ENCODE data around the gene PKD2L2.

The PKD2L2 gene

GRCh38 chr5:137902408-137903133, 13.3 kb downstream of the PKD2L2 start:
- TF ChIP-seq, protein P1, sequence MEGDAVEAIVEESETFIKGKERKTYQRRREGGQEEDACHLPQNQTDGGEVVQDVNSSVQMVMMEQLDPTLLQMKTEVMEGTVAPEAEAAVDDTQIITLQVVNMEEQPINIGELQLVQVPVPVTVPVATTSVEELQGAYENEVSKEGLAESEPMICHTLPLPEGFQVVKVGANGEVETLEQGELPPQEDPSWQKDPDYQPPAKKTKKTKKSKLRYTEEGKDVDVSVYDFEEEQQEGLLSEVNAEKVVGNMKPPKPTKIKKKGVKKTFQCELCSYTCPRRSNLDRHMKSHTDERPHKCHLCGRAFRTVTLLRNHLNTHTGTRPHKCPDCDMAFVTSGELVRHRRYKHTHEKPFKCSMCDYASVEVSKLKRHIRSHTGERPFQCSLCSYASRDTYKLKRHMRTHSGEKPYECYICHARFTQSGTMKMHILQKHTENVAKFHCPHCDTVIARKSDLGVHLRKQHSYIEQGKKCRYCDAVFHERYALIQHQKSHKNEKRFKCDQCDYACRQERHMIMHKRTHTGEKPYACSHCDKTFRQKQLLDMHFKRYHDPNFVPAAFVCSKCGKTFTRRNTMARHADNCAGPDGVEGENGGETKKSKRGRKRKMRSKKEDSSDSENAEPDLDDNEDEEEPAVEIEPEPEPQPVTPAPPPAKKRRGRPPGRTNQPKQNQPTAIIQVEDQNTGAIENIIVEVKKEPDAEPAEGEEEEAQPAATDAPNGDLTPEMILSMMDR (conservative IDR thresholded peaks at IDR 0.05; ENCODE audit: low read depth, low read length) = no peak
- no peak for DNase-seq (ENCODE audit: low read depth)
- no peak overlapping the region for H3K4me3 ChIP-seq (ENCODE audit: low read depth, low read length)

DNA sequence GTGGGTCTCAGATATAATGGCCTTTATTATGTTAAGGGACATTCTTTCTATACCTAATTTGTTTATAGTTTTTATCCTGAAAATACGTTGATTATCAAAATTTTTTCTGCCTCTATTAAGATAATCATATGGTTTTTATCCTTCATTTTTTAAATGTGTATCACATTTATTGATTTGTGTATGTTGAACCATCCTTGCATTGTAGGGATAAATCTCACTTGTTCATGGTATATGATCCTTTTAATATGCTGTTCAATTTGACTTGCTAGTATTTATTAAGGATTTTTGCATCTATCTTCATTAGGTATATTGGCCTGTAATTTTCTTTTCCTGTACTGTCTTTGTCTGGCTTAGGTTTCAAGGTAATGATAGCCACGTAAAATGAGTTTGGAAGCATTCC, 25.5 kb downstream of the PKD2L2 start:
- H3K4me3 ChIP-seq (ENCODE audit: low read depth, low read length) = no peak overlapping the region
- TF ChIP-seq, protein P1 (conservative IDR thresholded peaks at IDR 0.05; ENCODE audit: low read depth, low read length) = no peak
- no peak for DNase-seq (ENCODE audit: low read depth)

GRCh38 chr5:137916923-137917322, 27.7 kb downstream of the PKD2L2 start:
- TF ChIP-seq, protein P1 (conservative IDR thresholded peaks at IDR 0.05; ENCODE audit: low read depth, low read length) = no peak
- H3K4me3 ChIP-seq (ENCODE audit: low read depth, low read length) = no peak overlapping the region
- DNase-seq (ENCODE audit: low read depth) = no peak

DNA sequence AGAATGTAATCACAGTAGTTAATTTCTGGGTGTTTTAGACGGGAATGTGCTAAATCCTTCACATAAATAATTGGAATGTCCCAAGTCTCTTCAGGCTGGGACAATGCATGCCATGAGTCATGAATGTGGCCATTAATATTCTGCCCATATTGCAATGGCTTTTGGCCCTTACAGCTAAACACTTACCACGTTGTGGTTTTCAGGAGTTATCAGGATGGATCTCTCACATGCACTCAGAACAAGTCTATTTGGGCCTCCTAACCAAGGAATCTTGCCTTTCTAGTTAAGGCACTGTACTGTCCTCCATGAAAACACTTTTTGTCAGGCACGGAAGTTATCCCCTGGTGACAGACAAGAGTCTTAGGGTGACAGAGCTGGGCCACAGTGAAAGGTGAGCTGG, 32.7 kb downstream of the PKD2L2 start:
- no peak overlapping the region for H3K4me3 ChIP-seq (ENCODE audit: low read depth, low read length)
- TF ChIP-seq, protein P1 (conservative IDR thresholded peaks at IDR 0.05; ENCODE audit: low read depth, low read length) = no peak
- peak; percentile 6 for DNase-seq (ENCODE audit: low read depth)

DNA sequence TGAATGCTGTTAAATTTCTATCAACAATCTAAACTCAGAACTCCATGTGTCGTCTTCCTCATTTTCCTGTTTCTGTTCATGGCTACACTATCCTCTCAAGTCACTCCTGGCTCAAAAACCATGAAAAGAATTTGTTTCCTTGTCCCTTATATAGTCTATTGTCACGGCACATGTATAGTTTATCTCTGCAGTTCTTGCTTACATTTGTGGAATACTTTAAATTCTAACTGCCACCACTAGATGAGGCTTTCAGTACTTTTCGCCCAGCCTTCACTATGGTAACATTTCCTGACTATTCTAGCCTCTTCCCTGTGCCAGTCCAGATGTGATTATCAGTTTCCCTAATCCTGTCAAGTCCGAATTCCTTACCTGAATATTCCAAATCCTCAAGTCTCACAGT, 34.6 kb downstream of the PKD2L2 start:
- DNase-seq (ENCODE audit: low read depth) = peak; percentile 44
- H3K4me3 ChIP-seq (ENCODE audit: low read depth, low read length) = no peak overlapping the region

DNA sequence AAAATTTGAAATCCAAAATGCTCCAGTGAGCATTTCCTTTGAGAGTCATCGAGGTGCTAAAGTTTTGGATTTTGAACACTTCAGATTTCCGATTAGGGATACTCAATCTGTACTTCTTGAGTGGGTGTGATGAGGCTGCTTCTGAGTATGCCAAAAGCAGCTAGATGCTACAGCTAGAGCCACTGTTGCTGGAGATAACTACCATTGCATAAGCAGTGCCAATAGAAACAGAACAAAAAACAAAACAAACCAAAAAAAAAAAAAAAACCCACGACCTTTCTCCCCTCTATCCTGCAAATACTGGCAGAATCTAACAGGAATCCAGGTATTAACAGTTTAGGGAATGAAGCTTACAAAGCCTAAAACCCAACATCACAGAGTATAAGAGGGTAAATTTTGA, 43.5 kb downstream of the PKD2L2 start:
- TF ChIP-seq, protein P1 (conservative IDR thresholded peaks at IDR 0.05; ENCODE audit: low read depth, low read length) = no peak
- no peak overlapping the region for H3K4me3 ChIP-seq (ENCODE audit: low read depth, low read length)
- DNase-seq (ENCODE audit: low read depth) = peak; percentile 18

More for the DNA sequence above, 34.6 kb downstream of the PKD2L2 start:
- TF ChIP-seq, protein P1 (conservative IDR thresholded peaks at IDR 0.05; ENCODE audit: low read depth, low read length) = peak; percentile 30

DNA sequence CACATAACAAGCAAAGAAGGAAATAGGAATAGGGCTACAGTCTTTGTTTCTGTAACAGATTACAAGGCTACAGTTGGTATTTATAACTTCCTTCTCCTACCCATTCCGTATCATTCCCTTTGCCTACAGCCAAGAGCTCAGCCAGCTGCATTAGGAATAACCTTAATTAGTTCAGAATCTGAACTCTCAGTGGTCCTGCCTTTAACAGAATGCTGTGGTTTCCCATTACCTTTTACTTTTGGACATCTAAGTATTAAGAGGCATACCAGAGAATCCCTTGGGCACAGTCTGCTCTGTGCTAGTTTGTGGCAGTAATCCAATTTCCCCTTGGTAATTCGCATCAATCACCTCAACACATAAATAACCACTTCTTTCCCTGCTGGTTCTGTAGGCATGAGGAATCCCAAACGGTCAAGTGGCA, 44.2 kb downstream of the PKD2L2 start:
- peak; percentile 44 for DNase-seq (ENCODE audit: low read depth)
- TF ChIP-seq, protein P1 (conservative IDR thresholded peaks at IDR 0.05; ENCODE audit: low read depth, low read length) = no peak
- no peak overlapping the region for H3K4me3 ChIP-seq (ENCODE audit: low read depth, low read length)

Data from choroid plexus epithelial cell (primary cell).